Adrenal gland (tissue), 12 donors: ENCODE measurements around the gene METAP2. TPM values are rescaled to one million over a fixed set of nuclear protein-coding genes. Genes with fewer than 3 reads are reported as not detected.

Source experiments
- DNase-seq, 7 donors: peaks; one replicate each; pipeline ENCODE4 v3.0.0-alpha.2; 2019 to 2020
- H3K27ac ChIP-seq, 5 donors: fragments of 200-600 bp; sonication (generic) in 4 of 5; 1 replicate in 3 of 5; 2 replicates in 2 of 5; pipeline versions ENCODE4 v1.5.1 to v1.8.0; 2016 to 2020; ENCODE audit warnings: mild to moderate bottlenecking in 1 of 5
- H3K27me3 ChIP-seq: fragments of 200-600 bp; 2 replicates; pipeline ENCODE4 v1.8.0; 2021
- H3K36me3 ChIP-seq, 2 donors: fragments of 200-600 bp; replicated peaks in 1 of 2; 1 replicate in 1 of 2; 2 replicates in 1 of 2; pipeline versions ENCODE4 v1.5.1 to v1.8.0; 2018 to 2022
- H3K4me1 ChIP-seq, 2 donors: fragments of 200-600 bp; replicated peaks in 1 of 2; 1 replicate in 1 of 2; 2 replicates in 1 of 2; pipeline versions ENCODE4 v1.5.1 to v1.8.0; 2018 to 2021
- H3K4me3 ChIP-seq, 4 donors: fragments of 200-600 bp; sonication (generic) in 3 of 4; one replicate each; pipeline ENCODE4 v1.5.1; 2016 to 2018
- H3K9me3 ChIP-seq, 3 donors: fragments of 200-600 bp; sonication (generic) in 1 of 3; replicated peaks in 1 of 3; 1 replicate in 2 of 3; 2 replicates in 1 of 3; pipeline versions ENCODE4 v1.5.1 to v1.8.0; 2016 to 2021
- POLR2A ChIP-seq, 2 donors: fragments of 450-650 bp; IDR thresholded peaks; one replicate each; pipeline ENCODE4 v1.6.1; 2017; ENCODE audit warnings: antibody characterized with exemption in 2 of 2, mild to moderate bottlenecking in 2 of 2, moderate library complexity in 1 of 2
- WGBS, 4 donors: extraction: QIAGEN DNeasy Blood & Tissue Kit in 2 of 4; methylation state at CpG; one replicate each; pipeline versions ENCODE4 v1.1.5 to v1.1.7; 2013 to 2017; 5-methylcytosine and 5-hydroxymethylcytosine counted together
- intact Hi-C, 2 donors: fragments of 100-400 bp; cut with DNase I; formaldehyde crosslinking; loops; one replicate each; pipeline versions ENCODE4 v1.14.1 to v1.15.0; 2022 to 2023
- polyA plus RNA-seq, 3 donors: library from polyadenylated mRNA; stranded (reverse); fragments of 200-250 nt in 2 of 3; fragments of 350-450 nt in 1 of 3; fragmentation: Illumina TruSeq in 1 of 3; extraction: RNeasy Lipid Tissue Mini Kit (QIAGEN cat#74804) in 1 of 3; gene quantifications; one replicate each; pipeline ENCODE4 v1.2.3, GENCODE V29; 2013 to 2014
- total RNA-seq, 9 donors: library from RNA; depleted of rRNA in 4 of 9; stranded (reverse); fragments of >200 nt in 4 of 9; fragments of 120-200 nt in 1 of 9; fragmentation: NEBNext Ultra II Directional in 1 of 9; extraction: Animal tissue kit (Norgen Biotek cat#: 25700) in 1 of 9; gene quantifications; one replicate each; pipeline versions ENCODE4 v1.1.0 to v1.2.4, GENCODE V29; 2013 to 2023
- TF ChIP-seq, protein P1 (sequence below), 6 experiments: fragments of 450-650 bp in 4 of 6; fragments of 200-600 bp in 2 of 6; sonication (generic) in 1 of 6; IDR thresholded peaks; 1 replicate in 5 of 6; 2 replicates in 1 of 6; pipeline versions ENCODE4 v1.5.1 to v1.8.0; 2016 to 2021; ENCODE audit warnings: antibody characterized with exemption in 6 of 6, mild to moderate bottlenecking in 2 of 6, moderate library complexity in 1 of 6
- donor health status: healthy with polysubstance abuse.
- donor health status: Bipolar disorder and iron deficiency.
- donor health status: DM: yes; HTN: yes; CAD: no.
- donor health status: DM: no; HTN: no; CAD: no.
- donor health status: DM: no; HTN: no; CAD: no.
- donor health status: DM: yes; HTN: yes; CAD: no.

The METAP2 gene
- total and polyA plus RNA-seq, 12 donors: 43.2 to 142 (median 68.9) TPM

- no peaks in the 10 kb centered on the region for H3K27me3 ChIP-seq
- no peaks in the 10 kb centered on the region for H3K4me1 ChIP-seq
- no peaks in the 10 kb centered on the region for H3K9me3 ChIP-seq
- intact Hi-C loops: no loop called here
- TF ChIP-seq, protein P1, sequence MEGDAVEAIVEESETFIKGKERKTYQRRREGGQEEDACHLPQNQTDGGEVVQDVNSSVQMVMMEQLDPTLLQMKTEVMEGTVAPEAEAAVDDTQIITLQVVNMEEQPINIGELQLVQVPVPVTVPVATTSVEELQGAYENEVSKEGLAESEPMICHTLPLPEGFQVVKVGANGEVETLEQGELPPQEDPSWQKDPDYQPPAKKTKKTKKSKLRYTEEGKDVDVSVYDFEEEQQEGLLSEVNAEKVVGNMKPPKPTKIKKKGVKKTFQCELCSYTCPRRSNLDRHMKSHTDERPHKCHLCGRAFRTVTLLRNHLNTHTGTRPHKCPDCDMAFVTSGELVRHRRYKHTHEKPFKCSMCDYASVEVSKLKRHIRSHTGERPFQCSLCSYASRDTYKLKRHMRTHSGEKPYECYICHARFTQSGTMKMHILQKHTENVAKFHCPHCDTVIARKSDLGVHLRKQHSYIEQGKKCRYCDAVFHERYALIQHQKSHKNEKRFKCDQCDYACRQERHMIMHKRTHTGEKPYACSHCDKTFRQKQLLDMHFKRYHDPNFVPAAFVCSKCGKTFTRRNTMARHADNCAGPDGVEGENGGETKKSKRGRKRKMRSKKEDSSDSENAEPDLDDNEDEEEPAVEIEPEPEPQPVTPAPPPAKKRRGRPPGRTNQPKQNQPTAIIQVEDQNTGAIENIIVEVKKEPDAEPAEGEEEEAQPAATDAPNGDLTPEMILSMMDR (IDR thresholded peaks at IDR 0.05): no peak
- no peak for TF ChIP-seq POLR2A (IDR thresholded peaks at IDR 0.05)
- H3K36me3 ChIP-seq: peaks cover 8 to 64% of the 10 kb centered on the region in 2 donors
- 96 to 99% (median 97%) methylated on average over 5 of the region's 5 CpGs for WGBS, 4 donors
- H3K27ac ChIP-seq: no peak overlapping the region
- no peak overlapping the region for H3K4me3 ChIP-seq
- no peak for DNase-seq
Observed at GRCh38 chr12:95498968-95499367, 25.0 kb downstream of the METAP2 start.

- DNase-seq: no peak
- Histone ChIP-seq H3K9me3 (no peaks in the 10 kb centered on the region), H3K4me3 (no peak overlapping the region), H3K4me1 (no peaks in the 10 kb centered on the region), H3K36me3 (peaks cover 8 to 65% of the 10 kb centered on the region in 2 donors), H3K27me3 (no peaks in the 10 kb centered on the region), H3K27ac (no peak overlapping the region)
- no peak for TF ChIP-seq POLR2A (IDR thresholded peaks at IDR 0.05)
- TF ChIP-seq, protein P1 (IDR thresholded peaks at IDR 0.05): no peak
- WGBS, 4 donors: 91 to 97% (median 95%) methylated on average over 2 of the region's 2 CpGs
- intact Hi-C loops: no loop called here
Observed at GRCh38 chr12:95499772-95500171, 25.8 kb downstream of the METAP2 start.

DNA sequence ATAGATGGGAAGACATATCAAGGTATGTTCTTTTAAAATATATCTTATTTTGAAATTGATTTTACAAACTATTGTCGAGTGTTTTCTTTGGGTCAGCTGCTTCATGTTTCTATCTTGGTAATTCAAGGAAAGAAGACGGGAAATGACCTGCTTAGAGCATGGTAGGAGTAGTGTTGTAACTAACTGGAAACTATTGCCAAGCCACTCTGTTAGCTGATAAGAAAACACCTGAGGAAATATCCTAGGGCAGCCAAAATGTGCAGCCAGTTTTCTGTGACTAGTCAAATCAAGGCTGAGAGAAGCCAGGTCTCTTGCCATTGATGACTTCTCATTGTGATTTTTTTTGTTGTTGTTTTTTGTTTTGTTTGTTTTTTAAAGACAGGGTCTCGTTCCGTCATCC, 30.2 kb downstream of the METAP2 start:
- TF ChIP-seq, protein P1 (IDR thresholded peaks at IDR 0.05): no peak
- TF ChIP-seq POLR2A (IDR thresholded peaks at IDR 0.05): no peak
- peaks cover 0 to 51% of the 10 kb centered on the region in 2 donors for H3K36me3 ChIP-seq

GRCh38 chr12:95505039-95505438, 31.1 kb downstream of the METAP2 start:
- 90 to 92% (median 90%) methylated on average over 5 of the region's 5 CpGs for WGBS, 4 donors
- intact Hi-C loops: no loop called here
- peaks cover 0 to 43% of the 10 kb centered on the region in 2 donors for H3K36me3 ChIP-seq
- no peaks in the 10 kb centered on the region for H3K27me3 ChIP-seq
- no peaks in the 10 kb centered on the region for H3K9me3 ChIP-seq
- H3K27ac ChIP-seq: no peak overlapping the region
- TF ChIP-seq POLR2A (IDR thresholded peaks at IDR 0.05): no peak
- TF ChIP-seq, protein P1 (IDR thresholded peaks at IDR 0.05): no peak
- peaks cover 12 to 14% of the 10 kb centered on the region in 2 donors for H3K4me1 ChIP-seq
- no peak overlapping the region for H3K4me3 ChIP-seq
- DNase-seq: no peak

More for the DNA sequence above, 30.2 kb downstream of the METAP2 start:
- Histone ChIP-seq H3K4me1 (peaks cover 5 to 10% of the 10 kb centered on the region in 2 donors), H3K27me3 (no peaks in the 10 kb centered on the region), H3K27ac (no peak overlapping the region), H3K9me3 (no peaks in the 10 kb centered on the region), H3K4me3 (no peak overlapping the region)
- 86 to 92% (median 91%) methylated on average over 4 of the region's 4 CpGs for WGBS, 4 donors
- DNase-seq: no peak
- intact Hi-C loops: no loop called here
